Muscle of back (tissue), 11 donors: ENCODE data around the gene PHF12. TPM values are rescaled to one million over a fixed set of nuclear protein-coding genes. Genes with fewer than 3 reads are reported as not detected.

ENCODE experiments used
- DNase-seq, 3 donors: peaks; one replicate each; pipeline versions ENCODE4 v3.0.0 to v3.0.0-alpha.2; 2013
- polyA plus RNA-seq, 10 donors: library from polyadenylated mRNA; unstranded; fragments of 120-200 nt; gene quantifications; one replicate each; pipeline ENCODE4 v1.2.1, GENCODE V29; 2013; ENCODE audit not compliant: insufficient read length in 10 of 10

Gene PHF12
- polyA plus RNA-seq, 10 donors, result 22.0 to 37.9 (median 29.9) TPM

DNA sequence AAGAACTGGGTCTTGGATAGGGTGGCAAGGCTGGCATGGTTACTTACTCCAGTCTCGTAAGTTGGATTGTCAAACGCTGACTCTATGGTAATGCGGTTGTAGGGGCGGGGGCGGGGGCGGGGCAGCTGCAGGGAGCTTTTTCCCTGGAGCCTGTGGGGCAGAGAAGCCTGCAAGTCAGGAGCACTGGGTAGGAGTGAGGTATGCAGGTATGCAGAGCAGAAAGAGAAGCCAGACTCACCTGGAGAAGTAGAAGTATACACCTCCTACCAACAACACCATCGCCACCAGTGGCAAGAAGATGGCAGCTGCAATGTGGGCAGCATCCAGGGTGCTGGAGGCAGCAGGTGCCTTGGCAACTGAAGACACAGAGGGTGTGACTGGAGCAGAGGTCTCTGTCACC lies 4.8 kb upstream of the PHF12 start:
- no peak for DNase-seq

- no peak for DNase-seq
Measured at GRCh38 chr17:28955408-28955807, 4.1 kb upstream of the PHF12 start.

DNA sequence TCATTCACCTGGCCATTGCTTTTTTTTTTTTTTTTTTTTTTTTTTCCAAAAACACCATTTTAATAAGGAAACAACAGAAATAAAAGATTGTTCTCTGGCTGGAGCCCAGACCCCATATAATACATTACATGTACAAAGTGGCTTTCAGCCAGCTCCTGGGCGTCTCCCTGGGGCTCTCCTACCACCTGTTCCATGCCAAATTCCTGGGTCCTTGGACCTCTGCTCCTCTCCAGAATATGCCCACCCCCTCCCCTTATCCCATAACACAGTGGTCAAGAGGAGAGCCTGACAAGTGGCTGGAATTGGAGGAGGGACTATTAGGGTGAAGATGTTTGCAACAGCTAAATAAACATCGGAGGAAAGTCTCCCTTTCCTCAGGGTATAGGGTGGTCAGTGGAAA lies 3.6 kb upstream of the PHF12 start:
- no peak for DNase-seq

GRCh38 chr17:28953444-28954118 lies 2.3 kb upstream of the PHF12 start:
- DNase-seq, result peak in 1 of 3 donors; percentile 62

DNA sequence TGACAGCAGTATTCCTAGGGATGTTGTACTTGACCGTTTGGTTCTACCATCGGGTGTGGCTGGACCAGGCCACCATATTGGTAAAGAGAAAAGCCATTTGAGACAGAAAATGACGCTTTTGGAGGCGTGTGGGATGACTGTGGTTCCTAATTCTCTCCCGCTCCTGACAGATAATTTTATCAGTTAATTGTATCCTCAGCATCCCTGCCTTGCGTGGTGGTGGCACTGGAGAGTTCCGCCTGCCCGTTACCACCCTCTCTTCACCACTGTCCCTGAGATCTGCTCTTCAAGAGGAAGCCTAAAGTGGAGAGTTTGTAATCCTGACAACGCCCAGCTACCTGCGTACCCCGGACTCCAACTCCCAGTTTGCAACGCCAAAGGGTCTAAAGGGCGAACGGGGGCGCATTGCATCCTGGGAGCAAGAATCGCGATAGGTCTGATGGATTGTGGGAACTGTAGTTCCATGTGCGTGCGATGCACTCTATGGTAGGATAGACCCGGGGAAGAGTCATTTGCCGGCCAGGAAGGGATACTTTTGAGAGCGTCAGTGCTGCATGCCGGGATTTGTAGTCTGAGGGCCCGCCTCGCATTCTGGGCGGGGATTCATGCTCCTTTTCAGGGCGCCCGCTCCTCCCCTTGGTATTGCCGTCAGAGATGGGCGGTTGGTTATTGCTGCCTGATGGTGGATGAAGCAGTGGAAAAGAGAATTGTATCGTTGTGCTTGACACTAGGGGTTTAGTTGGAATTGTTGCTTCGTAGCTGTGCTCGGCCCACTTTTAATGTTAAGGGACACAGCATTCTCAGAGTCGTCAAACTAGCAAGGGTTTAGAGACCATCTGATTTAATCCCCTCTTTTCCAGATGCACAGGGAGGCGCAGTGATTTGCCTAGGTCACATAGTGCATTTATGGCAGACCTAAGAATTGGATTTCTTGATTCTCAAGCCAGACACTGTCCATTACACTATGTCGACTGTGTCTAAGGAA lies 965 bp upstream of the PHF12 start:
- DNase-seq, result peak; percentile 98 to 100 (median 100)

- DNase-seq, result no peak
Measured at GRCh38 chr17:28950752-28951427, 428 bp downstream of the PHF12 start.

DNA sequence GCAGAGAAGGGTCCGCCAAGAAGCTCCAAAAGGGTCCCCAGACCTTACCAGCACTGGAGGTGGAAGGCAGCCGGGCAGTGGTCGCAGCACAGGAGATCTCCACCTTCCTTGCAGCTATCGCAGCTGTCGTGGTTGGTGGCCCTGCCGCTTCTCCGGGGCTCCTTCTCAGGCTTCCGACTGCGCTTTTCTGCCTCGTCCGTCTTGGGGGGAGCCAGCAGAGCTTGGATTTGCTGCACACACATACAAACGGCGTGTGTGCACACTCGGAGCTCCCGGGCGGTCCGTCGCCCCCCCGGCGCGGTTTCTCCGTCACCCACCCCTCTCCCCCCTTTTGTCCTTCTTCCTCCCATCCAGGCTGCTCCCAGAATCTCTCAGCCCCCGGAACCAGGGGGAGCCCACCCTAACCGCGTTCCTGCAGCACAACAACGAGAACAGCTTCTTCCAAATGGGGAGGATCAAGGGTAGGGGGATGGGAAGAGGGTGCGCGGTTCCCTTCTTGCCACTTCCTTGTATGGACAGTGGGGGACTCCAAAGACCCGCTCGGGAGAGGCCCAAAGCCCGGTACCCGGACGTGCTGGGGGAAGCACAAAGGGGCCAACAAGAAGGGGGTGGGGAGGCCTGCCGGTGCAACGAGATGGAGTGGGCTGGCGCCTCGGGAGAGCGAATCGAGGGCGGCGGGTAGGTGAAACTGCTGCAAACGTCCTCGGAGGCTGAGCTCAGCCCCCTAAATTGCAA lies 1.1 kb downstream of the PHF12 start:
- peak in 2 of 3 donors; percentile 46 to 78 for DNase-seq

DNA sequence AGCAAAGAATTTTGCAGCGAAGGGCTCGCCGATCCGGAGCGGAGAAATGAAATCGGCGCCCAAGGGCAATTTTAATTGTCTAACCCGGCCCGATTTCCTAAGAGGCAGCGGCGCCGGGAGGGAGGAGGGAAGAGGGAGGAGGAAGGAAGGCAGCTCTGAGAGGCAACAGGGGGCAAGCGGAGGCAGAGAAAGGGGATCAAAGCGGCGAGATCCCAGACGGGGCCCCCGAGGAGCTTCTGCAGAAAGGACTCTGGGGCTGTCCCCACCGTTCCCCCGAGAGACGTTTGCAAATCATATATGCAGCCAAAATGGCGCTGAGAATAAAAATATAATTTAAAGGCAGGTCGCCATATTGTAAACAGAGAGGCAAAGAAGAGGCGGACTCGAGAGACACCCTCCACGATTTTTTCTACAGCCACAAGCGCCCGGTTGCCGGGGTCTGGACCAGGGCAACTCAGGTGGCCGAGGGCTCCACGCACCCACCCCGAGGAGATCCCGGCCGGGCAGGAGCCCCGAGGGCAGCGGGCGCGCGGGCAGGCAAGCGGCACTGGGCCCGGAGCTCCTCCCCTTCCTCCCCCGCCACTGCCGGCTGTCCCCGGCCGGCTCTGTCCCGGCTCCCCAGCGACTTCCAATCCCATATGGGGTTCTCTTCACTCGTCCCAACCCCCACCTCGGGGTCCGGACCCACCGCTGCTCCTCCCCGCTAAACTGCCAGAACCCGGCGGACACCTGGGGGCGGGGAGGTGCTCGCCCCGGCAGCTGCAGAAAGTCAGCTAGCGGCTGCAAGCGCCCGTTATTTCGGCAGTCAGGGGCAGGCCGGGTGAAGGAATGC lies 1.9 kb downstream of the PHF12 start:
- peak; percentile 45 to 89 (median 70) for DNase-seq

- DNase-seq, result no peak
Measured at GRCh38 chr17:28948873-28949184, 2.5 kb downstream of the PHF12 start.

DNA sequence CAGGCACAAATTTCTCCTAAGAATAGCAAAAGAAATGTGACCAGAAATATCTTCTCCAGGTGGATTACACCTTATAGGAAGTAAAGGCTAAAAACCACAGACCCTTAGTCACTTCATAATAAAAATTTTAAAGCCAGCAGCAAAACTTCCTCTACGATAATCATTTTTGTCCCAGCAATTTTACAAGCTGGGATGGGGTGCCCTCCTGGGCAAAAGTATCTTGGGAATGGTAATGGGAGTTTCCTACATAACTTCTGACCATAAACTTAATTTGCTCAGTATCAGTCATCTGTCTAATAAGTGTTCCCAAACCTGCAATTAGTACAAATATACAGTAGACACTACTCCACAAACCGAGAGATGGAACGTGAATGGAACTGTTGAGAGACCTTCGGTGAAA lies 3.0 kb downstream of the PHF12 start:
- DNase-seq, result no peak

- no peak for DNase-seq
Measured at GRCh38 chr17:28947639-28948038, 3.7 kb downstream of the PHF12 start.

- DNase-seq, result peak in 1 of 3 donors; percentile 37
Measured at GRCh38 chr17:28946239-28946638, 5.1 kb downstream of the PHF12 start.

DNA sequence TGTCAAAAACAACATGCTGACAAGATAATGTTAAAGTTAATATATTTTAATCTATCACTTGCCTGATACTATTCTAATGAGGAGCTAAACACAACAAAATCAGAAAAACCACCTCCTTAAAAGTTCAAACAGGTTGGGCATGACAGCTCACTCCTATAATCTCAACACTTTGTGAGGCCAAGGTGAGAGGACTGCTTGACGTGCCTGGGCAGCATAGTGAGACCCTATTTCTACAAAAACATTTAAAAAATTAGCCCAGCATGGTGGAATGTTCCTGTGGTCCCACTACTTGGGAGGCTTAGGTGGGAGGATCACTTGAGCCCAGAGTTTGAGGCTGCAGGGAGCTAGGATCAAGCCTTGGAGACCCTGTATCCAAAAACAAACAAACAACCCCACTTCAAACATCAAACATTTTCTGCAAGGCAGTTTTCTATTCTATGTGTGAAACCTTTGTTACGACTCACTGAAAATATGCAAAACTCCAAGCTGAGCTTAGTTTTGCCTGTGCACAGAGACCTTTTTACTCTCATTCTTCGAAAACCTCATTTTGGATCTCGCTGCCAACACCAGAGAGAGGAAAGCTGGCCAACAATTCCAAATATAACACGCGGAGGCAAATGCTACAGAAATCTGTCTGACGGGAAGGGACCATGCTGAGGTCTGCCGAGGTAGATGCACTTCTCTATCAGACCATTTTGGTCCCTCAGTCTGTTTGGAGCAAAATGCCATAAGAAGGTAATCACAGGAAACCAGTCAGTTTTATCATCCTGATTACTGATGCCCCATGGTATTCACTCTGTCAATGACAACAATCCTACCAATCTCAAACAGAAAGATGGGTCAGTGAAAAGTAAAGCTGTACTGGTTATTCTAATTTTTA lies 6.2 kb downstream of the PHF12 start:
- no peak for DNase-seq

DNA sequence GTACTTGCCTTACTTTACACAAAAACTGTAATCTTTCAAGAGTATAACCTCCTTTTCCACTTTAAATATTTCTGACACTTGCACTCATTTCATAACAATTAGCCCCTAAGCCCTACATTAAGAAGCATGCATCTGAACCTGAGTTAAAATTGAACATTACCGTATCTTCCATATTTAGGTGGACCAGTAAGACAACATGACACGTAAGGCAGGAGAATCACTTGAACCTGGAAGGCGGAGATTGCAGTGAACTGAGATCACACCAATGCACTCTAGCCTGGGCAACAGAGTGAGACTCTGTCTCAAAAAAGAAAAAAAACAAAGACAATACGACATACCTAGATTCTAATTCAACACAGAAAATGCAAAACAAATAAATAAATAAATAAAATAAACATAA lies 7.0 kb downstream of the PHF12 start:
- DNase-seq, result no peak

- no peak for DNase-seq
Measured at GRCh38 chr17:28942925-28943324, 8.4 kb downstream of the PHF12 start.

DNA sequence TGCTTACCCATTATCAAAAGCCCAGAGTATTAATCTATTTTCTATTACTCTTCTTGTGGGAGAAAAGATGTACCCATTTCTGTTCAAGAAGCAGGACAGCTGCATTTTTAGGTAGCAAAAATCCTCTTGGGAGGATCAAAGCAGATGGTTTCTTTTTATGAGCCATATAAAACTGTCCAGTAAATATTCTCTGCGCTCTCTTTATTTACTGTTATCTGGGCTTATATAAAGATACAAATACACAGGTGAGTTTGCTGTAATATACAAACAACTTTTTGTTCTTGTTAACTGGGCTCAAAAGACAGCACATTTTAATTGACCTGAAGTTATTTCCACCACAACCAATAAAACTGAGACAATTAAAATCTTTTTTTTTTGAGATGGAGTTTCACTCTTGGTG lies 10.1 kb downstream of the PHF12 start:
- no peak for DNase-seq

DNA sequence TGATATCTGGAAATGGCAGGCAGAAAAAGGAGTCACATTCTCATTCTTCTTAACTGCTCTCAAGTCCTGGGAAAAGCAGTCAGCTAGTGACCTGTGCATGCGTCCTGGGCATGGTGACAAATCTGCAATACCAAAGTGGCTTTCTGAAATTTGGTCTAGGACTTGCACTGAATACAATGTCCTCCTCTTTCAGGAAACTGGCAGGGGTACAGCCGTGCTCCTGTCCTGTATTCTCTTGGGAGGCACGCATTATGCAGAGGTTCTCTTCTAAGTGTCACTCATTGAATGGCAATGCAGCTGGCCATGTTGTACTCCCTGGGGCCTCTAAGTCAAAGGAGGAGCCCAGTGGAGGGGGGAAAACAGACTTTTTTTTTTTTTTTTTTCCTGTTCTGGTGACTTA lies 10.6 kb downstream of the PHF12 start:
- no peak for DNase-seq

GRCh38 chr17:28940142-28940541 lies 11.2 kb downstream of the PHF12 start:
- no peak for DNase-seq

- DNase-seq, result no peak
Measured at GRCh38 chr17:28938552-28938951, 12.8 kb downstream of the PHF12 start.
